Renal cortex interstitium (tissue), 11 donors: Measurements from ENCODE around the gene AGER. TPM values are rescaled to one million over a fixed set of nuclear protein-coding genes. Genes with fewer than 3 reads are reported as not detected.

Experiments used
- DNase-seq, 11 donors: peaks; one replicate each; pipeline ENCODE4 v3.0.0-alpha.2; 2013; ENCODE audit warnings: low read depth in 9 of 11, low spot score in 4 of 11; ENCODE audit errors: extremely low read depth in 1 of 11
- polyA plus RNA-seq, 3 donors: library from polyadenylated mRNA; unstranded; fragments of 120-200 nt; gene quantifications; one replicate each; pipeline ENCODE4 v1.2.1, GENCODE V29; 2013; ENCODE audit not compliant: insufficient read length in 3 of 3

Gene AGER
- polyA plus RNA-seq, 3 donors: 23.8 to 25.3 (median 24.9) TPM

DNA sequence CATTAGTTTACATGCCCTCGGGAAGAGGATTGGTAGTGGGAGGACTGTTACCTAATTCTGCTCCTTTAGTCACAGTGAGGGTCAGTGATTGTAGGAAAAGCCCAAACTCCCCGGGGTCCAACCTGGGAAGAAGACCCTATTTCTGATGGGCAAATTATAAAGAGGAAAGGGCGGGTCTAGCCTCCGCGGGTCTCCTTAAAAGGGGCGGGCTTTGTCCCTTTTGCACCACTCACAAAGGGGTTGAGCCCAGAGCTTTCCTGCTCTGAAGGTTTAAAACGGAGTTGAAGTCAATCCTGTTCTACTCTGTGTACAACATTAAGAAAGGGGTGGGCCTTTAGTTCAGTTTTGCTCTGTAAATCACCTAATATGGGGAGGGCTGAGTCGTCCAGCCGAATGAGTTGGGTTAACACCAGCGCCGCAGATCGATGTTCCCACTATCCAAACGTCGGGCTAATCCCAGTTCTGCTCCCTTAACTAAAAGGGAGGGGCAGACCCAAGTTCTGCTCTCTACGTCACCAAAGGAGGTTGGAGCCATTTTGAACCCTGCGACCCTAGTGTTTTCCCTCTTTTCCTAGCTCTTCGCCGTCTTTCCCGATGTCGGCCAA is 6.8 kb downstream of the AGER start:
- DNase-seq: peak in 1 of 11 donors; percentile 67

GRCh38 chr6:32176476-32177182 is 7.4 kb downstream of the AGER start:
- no peak for DNase-seq

- DNase-seq: peak; percentile 88 to 99 (median 96)
Measured at GRCh38 chr6:32175711-32176475, 8.2 kb downstream of the AGER start, which contains the start of gene AGPAT1. TSS of gene AGPAT1 (minus strand) at chr6:32176084. CDS start at chr6:32171496, 4,588 bp downstream.

- no peak for DNase-seq
Measured at GRCh38 chr6:32175322-32175710, 8.7 kb downstream of the AGER start.

- no peak for DNase-seq
Measured at GRCh38 chr6:32174416-32174815, 9.6 kb downstream of the AGER start.

DNA sequence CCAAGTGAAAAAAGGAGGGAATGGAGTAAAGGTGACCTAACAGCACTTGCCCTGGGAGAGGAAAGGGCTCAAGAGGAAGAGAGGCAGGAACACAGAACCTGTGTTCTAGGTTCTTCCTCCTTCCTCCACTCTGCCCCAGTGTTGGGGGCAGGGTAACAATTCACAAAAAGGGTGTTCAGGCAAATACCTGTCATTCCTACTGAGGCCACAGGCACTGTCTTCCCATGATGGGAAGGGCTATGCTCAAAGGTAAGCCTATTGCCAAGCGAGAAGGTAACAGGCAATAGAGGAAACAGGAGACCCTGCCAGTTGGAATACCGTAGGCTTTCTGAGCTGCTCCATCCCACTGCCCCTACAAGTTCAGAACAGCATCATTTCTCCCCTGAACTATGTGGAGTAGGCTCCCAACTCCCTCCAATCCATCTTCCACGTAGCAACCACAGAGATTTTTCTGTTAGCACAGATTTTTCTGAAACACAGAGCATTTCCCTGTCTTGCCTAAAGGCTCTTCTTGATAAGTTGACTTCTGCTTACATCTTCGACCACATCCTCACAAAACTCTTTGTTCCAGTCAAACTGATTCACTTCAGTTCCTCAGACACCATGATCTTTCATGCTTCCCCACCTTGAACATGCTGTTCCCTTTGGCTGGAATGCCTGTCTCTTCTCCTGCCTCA is 10.9 kb downstream of the AGER start:
- DNase-seq: no peak

GRCh38 chr6:32171234-32171633 is 12.8 kb downstream of the AGER start:
- DNase-seq: no peak

DNA sequence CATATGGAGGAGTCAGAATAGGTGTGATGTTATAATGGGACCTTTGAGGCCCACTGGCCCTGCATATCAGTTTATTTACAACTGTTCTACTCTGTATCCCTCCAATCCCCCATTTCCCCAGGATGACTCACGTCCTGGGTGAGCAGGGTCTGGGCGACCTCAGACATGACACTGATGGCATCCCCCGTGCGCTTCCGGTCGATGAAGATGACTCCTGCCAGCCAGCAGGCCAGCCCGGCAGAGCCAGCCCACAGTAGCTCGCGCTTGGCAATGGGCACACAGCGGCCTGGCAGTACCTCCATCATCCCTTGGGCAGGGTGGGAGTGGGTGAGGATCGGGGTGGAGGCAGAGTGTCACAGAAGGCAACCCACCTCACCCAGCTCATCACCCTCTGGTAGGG is 13.8 kb downstream of the AGER start:
- no peak for DNase-seq

- no peak for DNase-seq
Measured at GRCh38 chr6:32168807-32169591, 15.1 kb downstream of the AGER start.

GRCh38 chr6:32168350-32168749 is 15.7 kb downstream of the AGER start:
- DNase-seq: no peak

- DNase-seq: no peak
Measured at GRCh38 chr6:32167761-32168262, 16.2 kb downstream of the AGER start.

DNA sequence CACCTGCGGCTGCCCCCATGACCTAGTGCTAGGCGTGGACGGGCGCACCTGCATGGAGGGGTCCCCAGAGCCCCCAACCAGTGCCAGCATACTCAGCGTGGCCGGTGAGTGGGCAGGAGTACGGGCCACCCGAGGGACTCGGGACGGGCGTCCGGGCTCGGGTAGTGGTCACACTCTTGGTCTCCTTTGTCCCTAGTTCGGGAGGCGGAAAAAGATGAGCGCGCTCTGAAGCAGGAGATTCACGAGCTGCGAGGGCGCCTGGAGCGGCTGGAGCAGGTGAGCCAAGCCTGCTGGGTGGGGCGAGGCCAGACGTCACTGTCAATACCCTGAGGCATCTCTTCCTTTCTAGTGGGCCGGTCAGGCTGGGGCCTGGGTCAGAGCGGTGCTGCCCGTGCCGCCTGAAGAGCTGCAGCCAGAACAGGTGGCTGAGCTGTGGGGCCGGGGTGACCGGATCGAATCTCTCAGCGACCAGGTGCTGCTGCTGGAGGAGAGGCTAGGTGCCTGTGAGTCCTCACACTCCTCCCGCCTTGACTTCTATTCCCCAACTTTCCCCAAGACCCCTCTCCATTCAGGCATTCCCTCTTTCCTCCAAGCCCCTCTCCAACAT is 16.8 kb downstream of the AGER start:
- DNase-seq: no peak

DNA sequence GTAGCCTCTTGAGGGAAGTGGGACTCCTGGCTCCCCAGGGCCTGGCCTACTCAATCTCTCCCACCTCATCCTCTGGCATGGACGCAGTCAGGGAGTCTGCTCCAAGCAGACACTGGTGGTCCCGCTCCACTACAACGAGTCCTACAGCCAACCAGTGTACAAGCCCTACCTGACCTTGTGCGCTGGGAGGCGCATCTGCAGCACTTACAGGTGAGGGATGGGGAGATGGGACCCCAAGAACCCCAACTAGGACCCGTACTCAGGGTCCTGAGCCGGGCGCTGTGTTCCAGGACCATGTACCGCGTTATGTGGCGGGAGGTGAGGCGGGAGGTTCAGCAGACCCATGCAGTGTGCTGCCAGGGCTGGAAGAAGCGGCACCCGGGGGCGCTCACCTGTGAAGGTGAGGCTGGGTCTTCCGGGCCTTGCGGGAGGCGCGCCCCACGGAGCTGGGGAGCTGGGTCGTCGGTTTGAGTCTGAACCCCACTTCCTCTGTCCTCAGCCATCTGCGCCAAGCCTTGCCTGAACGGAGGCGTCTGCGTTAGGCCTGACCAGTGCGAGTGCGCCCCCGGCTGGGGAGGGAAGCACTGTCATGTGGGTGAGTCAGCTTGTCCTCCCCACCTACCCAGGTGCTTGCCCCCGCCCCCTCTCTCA is 17.5 kb downstream of the AGER start:
- no peak for DNase-seq

DNA sequence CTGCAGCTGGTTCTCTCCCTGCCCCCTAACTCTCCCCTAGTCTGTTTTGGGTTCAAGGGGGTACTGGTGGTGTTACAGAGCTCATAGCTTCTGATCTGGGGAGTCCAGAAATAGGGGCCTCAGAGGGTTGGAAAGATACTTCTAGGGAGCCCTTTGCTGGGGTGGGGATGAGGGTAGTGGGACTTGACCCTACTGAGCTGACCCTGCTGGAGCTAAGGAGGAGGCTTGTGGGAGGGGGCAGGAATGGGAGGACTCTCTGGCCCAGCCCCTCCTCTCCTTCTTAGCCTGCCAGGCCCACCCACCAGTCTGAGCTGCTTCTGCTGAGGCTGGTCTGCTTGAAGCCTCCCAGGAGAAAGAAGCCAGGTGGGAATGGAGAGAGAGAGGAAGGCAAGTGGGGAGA is 19.8 kb downstream of the AGER start, which contains the start of gene EGFL8:
Gene EGFL8 (plus strand): TSS at position 301 of the 400 bp plus-strand sequence. CDS start 1,571 bp downstream, outside the sequence.
- DNase-seq: no peak

DNA sequence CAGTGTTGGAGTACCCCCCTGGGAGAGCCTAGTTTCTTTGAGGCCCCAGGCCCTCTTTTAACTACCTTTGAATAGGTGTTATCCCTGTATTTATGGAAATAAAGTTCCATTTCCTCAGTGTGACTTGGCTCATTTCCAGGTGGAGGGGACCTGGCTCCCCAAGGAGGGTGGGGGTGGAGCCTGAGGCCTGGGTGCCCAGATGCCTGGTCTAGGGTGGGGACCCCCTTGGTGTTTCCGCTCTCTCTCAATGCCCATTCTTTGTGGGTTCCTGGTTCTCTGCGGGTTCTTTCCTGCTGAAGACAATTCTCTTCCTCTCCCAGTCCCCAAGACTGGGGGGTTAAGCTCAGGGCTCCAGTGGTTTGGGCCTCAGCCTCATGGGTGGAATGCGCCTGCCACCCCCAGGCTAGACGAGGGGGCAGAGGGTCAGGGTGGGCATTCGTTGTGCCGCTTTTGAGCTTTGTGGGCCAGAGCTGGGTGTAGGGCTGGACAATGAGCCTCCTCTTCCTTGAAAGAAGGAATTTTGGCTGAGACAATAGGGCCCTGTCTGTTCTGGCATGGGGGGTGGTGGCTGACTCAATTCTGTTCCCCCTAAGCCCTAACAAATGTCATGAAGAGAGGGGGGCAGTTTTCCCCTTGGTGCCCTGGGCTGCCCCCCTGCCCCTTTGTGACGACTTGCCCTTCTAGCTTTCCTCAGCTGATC is 20.3 kb downstream of the AGER start:
- DNase-seq: no peak

DNA sequence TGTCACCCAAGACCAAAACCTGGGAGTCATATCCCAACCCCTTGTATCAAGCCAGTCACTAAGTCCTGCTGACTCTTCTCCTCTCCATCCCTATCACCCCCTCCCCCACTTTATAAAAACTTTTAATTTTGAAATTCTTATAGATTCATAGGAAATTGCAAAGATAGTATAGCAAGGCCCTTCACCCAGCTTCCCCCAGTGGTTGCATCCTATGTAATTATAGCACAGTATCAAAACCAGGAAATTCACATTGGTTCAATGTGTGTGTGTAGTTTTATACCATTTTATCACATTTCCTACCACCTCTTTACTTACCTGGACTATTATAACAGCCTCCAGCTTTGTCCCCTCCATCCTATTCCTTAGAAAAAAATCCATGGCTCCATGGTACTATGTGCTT is 26.0 kb downstream of the AGER start:
- no peak for DNase-seq

DNA sequence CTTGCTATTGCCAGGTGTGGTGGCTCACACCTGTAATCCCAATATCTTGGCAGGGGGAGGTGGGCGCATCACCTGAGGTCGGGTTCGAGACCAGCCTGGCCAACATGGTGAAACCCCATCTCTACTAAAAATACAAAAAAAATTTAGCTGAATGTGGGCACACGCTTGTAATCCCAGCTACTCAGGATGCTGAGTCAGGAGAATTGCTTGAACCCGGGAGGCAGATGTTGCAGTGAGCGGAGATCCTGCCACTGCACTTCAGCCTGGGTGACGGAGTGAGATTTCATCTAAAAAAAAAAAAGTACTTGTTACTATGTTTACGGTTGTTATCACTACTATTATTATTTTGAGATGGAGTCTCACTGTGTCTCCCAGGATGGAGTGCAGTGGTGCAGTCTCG is 27.2 kb downstream of the AGER start:
- no peak for DNase-seq
